Astrocyte of the cerebellum (primary cell): ENCODE results near the gene SHROOM3.

Experiments used
- DNase-seq: peaks from one replicate; pipeline ENCODE4 v3.0.0-alpha.2; 2011; ENCODE audit warnings: low read depth
- H3K4me3 ChIP-seq: 2 replicates; pipeline ENCODE4 v1.5.1; 2011; ENCODE audit warnings: mild to moderate bottlenecking, low read depth, low read length, moderate library complexity
- CTCF ChIP-seq: IDR thresholded peaks from 2 replicates; pipeline ENCODE4 v1.5.1; 2012; ENCODE audit warnings: low read length, low read depth, moderate library complexity, mild to moderate bottlenecking; ENCODE audit errors: missing control alignments
- in situ Hi-C: cut with HindIII; loops from 2 replicates; pipeline ENCODE4 v1.10.0; 2017; ENCODE audit warnings: low sequenced_read_pairs

Gene SHROOM3

GRCh38 chr4:76582817-76583087 is 147.7 kb downstream of the SHROOM3 start:
- in situ Hi-C loops, result no loop called here
- no peak overlapping the region for H3K4me3 ChIP-seq
- no peak for DNase-seq
- no peak for TF ChIP-seq CTCF

GRCh38 chr4:76584241-76585152 is 149.5 kb downstream of the SHROOM3 start:
- no peak overlapping the region for H3K4me3 ChIP-seq
- in situ Hi-C loops, result no loop called here
- TF ChIP-seq CTCF, result no peak
- no peak for DNase-seq

GRCh38 chr4:76585272-76585671 is 150.2 kb downstream of the SHROOM3 start:
- in situ Hi-C loops, result no loop called here
- no peak overlapping the region for H3K4me3 ChIP-seq
- no peak for TF ChIP-seq CTCF
- DNase-seq, result peak; percentile 74

GRCh38 chr4:76585897-76586360 is 150.9 kb downstream of the SHROOM3 start:
- in situ Hi-C loops, result no loop called here
- TF ChIP-seq CTCF, result peak; percentile 31
- no peak for DNase-seq
- peak overlapping the region; percentile 33 for H3K4me3 ChIP-seq

- no peak overlapping the region for H3K4me3 ChIP-seq
- TF ChIP-seq CTCF, result no peak
- in situ Hi-C loops, result no loop called here
- DNase-seq, result no peak
Observed at GRCh38 chr4:76588274-76588673, 153.2 kb downstream of the SHROOM3 start.

GRCh38 chr4:76589402-76589801 is 154.4 kb downstream of the SHROOM3 start:
- no peak for TF ChIP-seq CTCF
- H3K4me3 ChIP-seq, result no peak overlapping the region
- no peak for DNase-seq
- in situ Hi-C loops, result no loop called here
